Esophagus mucosa (tissue), 1 donor: ENCODE measurements around the gene WFDC1. TPM values are rescaled to one million over a fixed set of nuclear protein-coding genes. Genes with fewer than 3 reads are reported as not detected.
A peak's percentile ranks its signal among the peaks of the same experiment; 100 is the strongest.

Source experiments
- ATAC-seq: fragments of 200-7000 bp; cut with Tn5 transposase; one replicate; pipeline ENCODE4 v1.9.1; 2020
- total RNA-seq: library from RNA; stranded (reverse); gene quantifications from one replicate; pipeline ENCODE4 v1.2.4, GENCODE V29; 2023
- donor health status: DM: yes; HTN: yes; CAD: no.

The WFDC1 gene
- total RNA-seq, 1 donor from 2014 or later, result 1.1 TPM

DNA sequence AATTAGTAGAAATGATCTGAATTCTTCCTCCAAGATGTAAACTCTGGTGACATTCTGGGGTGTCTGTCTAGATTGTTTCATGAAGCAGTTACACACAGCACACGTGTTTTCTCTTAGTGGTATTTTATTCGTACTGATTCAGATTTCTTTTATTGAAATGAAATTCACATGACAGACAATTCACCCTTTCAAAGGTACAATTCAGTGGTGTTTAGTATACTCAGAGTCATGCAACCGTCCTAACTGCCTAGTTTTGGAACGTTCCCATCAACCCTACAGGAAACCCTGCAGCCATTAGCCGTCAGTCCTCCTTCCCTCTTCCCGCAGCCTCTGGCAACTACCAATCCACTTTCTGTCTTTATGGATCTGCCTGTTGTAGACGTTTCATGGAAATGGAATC is 8.8 kb downstream of the WFDC1 start:
- ATAC-seq, result no peak

- ATAC-seq, result no peak
Observed at GRCh38 chr16:84306564-84306963, 11.9 kb downstream of the WFDC1 start.

- no peak for ATAC-seq
Observed at GRCh38 chr16:84307209-84307954, 12.7 kb downstream of the WFDC1 start.

GRCh38 chr16:84308120-84308519 is 13.4 kb downstream of the WFDC1 start:
- ATAC-seq, result peak; percentile 60

GRCh38 chr16:84310642-84311041 is 16.0 kb downstream of the WFDC1 start:
- no peak for ATAC-seq

- peak; percentile 65 for ATAC-seq
Observed at GRCh38 chr16:84312783-84313382, 18.2 kb downstream of the WFDC1 start.

DNA sequence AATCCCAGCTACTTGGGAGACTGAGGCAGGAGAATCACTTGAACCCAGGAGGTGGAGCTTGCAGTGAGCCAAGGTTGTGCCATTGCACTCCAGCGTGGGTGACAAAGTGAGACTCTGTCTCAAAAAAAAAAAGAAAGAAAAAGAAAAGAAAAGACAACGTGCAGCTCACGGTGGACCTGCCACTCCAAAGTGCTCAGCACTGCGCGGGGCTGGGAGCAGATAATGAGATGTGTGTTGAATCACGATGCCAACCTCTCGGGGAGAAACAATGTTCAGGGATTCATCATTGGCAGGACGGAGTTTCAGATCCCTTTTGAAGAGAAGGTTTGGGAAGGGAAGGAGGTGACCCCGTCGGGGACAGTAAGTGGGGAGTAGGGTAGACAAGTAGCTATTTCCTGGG is 19.2 kb downstream of the WFDC1 start:
- ATAC-seq, result no peak

- ATAC-seq, result peak; percentile 23
Observed at GRCh38 chr16:84314373-84314772, 19.7 kb downstream of the WFDC1 start.

- peak; percentile 18 for ATAC-seq
Observed at GRCh38 chr16:84314814-84315213, 20.1 kb downstream of the WFDC1 start.

DNA sequence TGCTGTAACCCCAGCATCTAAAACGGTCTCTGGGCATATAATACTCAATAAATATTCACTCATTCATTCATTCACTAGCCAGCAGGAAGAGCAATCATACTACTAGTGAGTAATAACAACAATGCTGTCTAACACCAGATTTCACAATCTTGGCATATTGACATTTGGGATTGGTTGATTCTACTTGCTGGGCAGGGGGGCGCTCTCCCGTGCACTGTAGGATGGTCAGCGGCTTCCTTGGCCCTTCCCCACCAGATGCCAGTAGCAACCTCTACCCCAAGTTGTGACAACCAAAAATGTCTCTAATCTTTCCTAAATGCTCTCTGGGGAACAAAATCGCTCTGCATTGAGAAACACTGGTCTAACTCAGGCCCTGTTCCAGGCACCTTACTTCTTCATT is 20.7 kb downstream of the WFDC1 start:
- ATAC-seq, result peak; percentile 26

DNA sequence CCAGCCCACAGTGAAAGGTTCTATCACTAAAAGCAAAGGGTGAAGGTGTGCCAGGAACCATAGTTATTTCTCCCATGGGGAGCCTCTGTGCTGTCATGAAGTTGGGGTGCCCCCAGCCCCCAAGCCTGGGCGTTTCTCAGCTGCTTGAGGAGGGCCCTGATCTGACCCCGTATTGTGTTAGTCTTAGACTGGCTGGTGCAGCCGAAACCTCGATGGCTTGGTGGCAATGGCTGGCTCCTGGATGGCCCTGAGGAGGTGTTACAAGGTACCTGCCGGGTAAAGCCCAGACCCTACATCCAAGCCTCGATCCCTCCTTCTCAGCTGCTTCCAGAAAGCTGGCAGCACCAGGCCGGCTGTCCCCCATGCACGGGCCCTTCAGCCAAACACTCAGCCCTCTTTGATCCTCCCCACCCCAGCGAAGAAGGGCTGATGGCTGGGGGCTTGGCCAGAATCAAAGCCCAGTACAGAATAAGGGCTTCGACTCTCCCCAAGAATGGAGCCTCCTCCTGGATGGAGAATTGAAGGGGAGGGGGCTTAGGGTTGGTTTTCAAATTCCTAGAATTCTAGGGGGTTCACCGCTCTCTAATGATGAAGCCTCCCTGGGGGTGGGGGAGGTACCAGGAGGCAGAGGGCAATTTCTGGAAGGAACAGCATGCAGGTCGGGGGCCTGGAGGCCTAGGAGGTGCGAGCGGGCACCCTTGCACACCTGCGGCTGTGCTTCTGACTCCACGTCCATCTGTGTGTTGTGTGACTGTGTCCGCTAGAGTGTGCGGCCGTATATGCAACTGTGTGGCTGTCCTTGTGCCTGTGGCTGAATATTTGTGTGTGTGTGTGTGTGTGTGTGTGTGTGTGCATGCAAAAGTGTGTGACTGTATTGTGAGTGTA is 23.7 kb downstream of the WFDC1 start:
- ATAC-seq, result no peak

- ATAC-seq, result no peak
Observed at GRCh38 chr16:84319146-84319760, 24.6 kb downstream of the WFDC1 start.

GRCh38 chr16:84320511-84320910 is 25.8 kb downstream of the WFDC1 start:
- no peak for ATAC-seq

DNA sequence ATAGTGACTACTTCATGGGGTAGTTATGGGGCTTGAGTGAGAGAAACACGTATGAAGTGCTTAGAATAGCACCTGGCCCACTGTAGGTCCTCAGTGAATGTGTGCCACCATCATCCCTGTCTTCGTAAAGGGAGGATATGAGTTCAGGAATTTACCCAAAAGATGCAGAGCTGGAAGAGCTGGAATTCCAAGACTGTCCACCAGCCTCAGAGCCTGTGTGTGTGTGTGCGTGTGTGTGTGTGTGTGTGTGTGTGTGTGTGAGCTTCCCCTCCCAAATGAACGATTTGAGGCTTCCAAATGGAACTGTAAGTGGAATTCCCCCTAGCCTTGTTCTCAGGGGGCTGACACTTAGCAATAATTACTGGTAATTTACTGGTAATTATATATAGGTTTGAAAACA is 27.3 kb downstream of the WFDC1 start:
- ATAC-seq, result no peak

DNA sequence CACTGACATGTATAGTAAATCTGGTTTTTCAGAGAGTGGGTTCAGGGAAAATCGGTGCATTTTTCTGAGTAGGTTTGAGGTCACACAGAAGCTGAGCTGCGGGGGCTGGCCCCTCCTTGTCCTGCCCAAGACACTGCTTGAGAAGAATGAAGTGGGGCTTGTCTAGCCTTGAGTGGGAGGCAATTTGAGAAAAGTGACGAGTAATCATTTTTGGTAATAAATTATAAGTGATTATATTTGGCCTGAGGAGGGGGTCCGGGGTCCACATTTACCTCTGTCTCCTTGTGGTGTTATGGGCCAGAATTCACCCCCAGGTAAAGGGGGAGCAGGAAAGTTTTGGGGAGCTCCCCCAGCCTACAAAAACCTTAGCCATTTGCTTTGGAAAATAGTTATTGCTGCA is 28.1 kb downstream of the WFDC1 start:
- ATAC-seq, result no peak

GRCh38 chr16:84323606-84324005 is 28.9 kb downstream of the WFDC1 start:
- ATAC-seq, result no peak

GRCh38 chr16:84324434-84325262 is 30.0 kb downstream of the WFDC1 start:
- no peak for ATAC-seq

DNA sequence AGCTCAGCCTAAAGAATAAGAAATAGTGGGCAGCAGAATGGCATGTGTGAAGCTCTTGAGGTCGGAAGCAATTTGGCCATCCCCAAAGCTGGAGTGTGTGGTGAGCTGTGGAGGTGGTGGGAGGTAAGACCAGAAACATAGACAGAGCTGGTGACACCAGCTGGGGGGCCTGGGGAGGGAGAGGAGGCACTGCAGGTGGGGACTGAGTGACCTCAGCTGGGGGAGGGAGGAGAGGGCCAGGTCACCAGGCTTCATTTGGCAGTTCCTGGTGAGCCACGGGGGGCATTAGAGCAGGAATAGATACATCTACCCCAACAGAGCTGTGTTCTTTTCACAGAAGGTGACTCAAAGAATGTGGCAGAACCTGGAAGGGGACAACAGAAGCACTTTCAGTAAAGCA is 31.9 kb downstream of the WFDC1 start:
- ATAC-seq, result no peak

- no peak for ATAC-seq
Observed at GRCh38 chr16:84327926-84328505, 33.3 kb downstream of the WFDC1 start.

DNA sequence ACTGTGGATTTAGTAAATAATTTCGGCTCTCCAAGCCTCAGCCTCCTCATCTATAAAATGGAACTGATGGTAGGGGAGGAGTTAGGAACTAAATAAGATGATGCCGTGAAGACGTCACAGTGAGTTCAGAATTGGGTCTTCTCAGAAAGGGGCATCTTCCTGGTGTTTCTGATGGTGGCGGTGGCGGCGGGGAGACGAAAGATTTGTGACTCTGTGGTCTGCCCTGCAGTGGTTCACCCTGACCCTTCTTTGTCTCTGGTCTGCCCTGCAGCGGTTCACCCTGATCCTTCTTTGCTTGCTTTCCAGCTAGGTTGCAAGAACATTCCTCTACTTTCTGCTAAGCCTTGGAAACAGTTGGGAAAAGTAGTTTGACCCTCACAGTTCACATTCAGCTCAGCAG is 34.3 kb downstream of the WFDC1 start:
- no peak for ATAC-seq

DNA sequence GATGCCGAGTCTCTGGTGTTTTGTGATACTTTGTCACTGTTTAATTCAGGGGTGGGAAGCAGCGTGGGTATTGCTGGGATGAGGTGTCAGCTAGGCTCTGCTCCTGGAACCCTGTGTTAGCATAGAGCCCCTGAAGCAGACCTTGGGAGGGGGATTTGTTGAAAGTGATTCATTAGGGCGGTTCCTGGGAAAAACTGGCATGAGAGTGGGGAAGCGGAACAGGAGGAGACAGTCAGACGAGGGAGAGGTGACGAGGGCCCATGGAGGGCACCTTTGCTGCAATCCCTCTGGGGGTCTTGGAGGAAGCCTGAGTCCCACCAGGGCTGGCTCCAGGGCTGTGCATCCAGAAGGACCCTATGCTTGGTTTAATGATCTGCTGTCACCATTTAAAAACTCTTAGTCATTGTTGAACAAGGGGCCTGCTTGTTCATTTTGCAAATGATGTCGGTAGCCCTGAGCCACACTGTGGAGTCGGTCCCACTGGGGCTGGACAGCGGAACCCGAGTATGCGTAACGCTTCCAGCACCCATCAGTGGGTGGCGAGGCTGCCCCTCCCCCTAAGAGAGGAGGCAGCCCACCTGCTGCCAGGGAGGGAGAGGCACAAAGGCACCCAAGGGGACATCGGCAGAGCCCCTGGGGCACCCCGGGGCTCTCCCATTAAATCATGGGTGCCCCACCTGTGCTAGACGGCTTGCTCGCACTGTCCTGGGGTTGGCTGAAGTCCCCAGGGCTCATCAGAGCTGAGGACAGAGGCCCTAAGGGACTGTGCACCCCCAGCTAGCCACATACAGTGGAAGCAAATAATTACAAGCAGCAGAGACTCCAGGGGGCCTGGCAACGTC is 35.4 kb downstream of the WFDC1 start:
- no peak for ATAC-seq
